GM19238 (cell line): Measurements from ENCODE around the gene GPRIN1.

Experiments
- DNase-seq: peaks from one replicate; pipeline ENCODE4 v3.0.0; 2011; ENCODE audit warnings: low spot score; ENCODE audit not compliant: insufficient read length

GPRIN1 gene

DNA sequence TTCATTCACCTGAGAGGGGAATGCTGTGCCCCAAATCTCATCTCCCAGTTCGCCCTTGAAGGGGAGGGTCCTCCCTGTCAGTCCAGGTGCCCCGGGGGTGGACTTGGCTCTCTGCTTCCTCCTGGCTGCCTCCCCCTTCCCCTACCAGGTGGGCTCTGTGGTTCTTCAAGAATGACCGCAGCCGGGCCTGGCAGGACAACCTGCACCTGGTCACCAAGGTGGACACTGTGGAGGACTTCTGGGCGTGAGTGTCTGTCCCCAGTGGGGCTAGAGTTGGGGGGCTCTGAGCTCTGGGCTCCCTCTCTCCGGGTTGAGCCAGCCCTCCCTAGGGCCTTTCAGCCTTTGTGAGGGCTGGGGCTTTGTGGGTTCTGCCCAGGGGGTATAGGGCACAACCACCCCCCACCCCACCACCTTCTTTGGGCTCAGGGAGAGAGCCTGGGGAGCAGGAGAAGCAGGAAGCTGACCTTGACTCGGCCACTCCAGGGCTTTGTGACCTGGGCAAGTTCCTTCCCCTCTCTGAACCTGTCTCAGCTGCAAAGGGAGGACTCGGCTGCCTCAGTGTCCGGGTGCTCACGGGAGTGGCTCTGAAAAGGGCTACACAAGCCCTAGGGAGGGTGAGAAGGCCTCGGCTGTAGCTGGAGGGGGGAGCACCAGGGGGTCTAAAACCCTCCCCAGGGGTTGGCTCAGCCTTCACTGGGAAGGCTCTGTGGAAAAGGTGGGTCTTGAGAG, 33.7 kb upstream of the GPRIN1 start:
- DNase-seq, result no peak

DNA sequence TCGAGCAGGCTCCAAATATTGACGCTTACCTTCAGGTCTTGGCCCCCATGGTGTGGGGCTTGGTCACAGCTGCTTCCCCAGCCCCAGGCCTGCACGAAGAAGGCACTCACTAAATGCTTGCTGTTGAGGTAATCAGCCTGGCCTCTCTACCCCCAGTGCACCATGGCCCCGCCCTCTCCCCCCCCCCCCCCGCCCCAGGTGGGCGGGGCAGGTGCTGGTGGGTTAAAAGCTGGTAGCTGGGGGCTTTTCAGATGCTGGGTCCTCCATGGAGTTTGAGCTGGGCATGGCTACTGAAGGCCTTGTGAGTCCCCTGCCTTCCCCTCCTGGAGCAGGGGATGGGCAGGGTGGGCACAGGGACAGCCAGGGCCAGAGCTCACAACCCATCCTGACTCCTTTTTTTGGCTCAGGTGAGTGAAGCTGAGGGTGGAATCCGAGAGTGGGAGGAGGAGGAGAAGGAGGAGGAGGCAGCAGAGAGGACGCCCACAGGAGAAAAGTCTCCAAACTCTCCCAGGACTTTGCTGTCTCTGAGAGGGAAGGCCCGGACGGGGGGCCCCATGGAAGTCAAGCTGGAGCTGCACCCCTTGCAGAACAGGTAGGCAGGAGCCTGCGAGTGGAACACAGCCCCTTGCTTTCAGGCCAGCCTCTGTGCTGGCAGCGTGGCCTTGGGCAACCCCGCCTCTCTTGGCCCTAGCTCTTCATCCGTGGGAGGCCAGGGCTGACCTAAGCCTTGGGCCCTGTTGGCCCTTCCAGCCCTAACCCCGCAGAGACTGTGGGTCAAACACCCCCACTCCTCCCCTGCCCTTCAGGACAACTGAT, 32.9 kb upstream of the GPRIN1 start:
- no peak for DNase-seq

DNA sequence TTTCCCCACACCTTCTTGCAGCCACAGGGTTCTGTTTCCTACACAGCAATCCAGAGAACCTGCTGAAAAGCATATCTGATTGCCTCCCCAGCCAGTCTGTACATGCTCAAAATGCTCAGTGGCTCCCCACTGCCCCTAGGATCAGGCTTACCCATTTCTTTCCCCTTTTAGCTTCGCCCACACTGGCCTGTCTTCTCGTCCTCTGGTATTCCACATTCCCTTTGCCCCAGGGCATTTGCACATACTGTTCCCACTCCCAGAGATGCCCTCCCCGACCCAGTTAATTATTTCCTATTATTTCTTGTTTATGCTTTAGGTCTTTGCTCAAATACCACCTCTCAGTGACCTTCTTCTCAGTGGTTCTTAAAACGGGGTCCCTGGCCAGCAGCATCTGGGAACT, 30.7 kb upstream of the GPRIN1 start:
- no peak for DNase-seq

DNA sequence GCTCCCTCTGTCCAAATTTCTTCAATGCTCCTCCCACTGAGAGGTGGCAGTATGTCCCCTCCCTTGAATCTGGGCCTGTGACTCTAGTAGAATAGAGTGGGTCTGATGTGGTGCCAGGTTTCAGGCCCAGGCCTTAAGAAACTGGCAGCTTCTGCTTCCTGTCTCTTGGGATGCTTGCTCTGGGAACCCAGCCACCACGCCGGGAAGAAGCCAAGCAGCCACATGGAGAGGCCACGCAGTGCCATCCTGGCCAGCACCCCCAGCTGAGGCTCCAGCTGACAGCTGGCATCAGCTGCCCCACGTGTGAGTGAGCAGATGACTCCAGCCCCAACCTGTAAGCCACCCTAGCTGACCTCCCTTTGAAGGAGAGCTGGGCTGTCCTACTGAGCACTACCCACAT, 30.0 kb upstream of the GPRIN1 start:
- DNase-seq, result no peak

DNA sequence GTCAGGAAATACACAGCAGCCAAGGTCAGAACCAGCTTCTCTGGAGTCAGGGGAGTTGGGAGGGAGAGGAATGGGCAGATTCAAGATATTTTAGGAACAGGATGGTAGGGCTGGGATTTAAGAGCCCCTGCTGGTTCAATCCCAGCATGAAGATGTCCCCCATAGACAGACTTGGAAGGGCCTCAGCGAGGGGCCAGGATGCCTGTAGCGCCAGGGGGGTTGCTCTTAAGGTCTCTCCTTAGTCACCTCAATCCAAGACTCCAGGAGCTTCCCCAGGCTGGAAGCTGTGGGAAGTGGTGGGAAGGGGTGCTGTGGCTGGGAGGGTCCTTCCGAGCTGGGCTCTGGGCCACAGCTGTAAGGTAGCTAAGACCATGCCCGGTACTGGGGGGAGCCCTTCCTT, 29.3 kb upstream of the GPRIN1 start:
- DNase-seq, result no peak

DNA sequence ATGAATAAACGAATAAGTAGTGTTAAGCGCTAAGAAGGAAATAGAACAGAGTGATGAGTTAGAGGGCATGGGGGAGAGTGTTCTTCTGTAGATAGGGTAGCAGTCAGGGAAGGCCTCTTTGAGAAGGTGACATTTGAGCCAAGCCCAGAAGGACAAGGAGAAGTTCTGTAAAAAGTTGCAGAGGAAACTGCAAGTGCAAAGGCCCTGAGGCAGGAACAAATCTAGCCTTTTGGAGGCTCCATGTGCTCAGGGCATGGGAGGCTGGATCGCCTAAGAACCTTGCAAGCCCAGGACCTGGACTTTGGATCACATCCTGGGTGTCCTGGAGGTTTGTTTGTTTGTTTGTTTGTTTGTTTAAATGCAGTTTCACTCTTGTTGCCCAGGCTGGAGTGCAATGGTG, 28.5 kb upstream of the GPRIN1 start:
- no peak for DNase-seq

DNA sequence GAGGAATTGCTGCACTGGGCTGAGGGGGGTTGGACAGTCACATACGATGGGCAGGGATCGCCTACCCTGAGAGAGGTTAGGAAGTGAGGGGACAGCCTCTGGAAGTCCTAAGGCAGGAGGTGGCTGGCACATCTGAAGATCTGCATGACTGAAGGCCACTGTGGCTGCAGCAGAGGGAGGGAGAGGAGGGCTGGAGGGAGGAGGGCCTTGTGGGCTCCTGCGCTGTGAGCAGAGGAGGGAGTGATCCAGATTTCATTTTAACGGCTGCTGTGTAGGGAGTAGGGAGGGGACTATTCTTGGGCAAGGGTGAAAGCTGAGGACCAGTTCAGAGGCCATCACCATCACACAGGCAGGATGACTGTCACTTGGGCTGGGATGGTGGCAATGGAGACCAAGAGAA, 27.6 kb upstream of the GPRIN1 start:
- no peak for DNase-seq

DNA sequence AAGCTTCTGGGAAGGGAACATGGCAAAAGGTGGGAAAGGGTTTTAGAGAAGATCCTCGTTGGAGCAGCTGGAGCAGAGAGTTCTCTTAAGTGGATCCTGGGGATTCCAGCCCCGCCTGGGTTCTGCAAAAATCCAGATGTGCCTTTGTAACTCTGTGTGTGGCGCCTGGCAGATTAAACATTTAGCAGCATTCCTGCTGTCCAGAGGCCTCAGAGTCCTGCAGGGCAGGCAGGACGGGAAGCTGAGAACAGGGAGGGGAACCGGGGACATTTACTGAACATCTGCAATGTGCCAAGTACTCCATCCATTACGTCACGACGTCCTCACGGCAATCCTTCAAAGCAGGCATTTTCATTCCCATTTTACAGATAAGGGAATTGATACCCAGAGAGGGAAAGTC, 26.5 kb upstream of the GPRIN1 start:
- DNase-seq, result no peak

DNA sequence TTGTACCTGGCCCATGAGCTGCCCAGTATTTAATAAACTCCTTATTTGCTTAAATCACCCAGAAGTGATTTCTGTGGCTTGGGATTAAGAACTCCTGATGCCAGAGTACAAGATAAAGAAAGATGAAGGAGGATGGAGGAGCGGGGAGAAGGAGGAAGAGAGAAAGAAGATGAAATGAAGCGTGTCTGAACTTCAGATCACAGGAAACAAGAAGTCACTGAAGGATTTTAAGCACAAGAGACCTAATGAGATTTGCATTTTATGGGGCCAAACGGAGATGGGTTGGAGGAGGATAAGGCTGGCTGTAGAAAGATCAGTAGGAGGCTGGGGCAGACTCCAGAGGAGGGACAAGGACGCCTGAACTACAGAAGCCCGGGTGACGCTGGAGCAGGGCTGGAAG, 23.6 kb upstream of the GPRIN1 start:
- no peak for DNase-seq

DNA sequence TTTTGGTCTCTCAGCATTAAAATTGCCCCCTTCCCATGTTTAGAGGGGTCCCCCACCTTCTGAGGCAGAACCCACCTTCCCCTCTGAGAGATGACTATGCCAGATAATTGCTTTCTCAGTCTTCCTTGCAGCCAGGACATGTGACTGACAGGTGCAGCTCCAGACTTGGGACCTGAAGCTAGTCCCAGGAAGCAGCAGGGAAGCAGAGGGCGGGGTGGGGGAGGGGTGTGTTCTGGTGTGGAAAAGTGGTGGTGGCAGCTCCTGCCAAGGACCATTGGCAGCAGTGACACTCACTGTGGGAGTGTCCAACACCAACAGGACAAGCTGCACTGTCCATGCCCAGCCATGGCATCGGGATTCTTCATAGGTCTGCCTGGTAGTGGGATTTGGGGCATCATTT, 22.8 kb upstream of the GPRIN1 start:
- no peak for DNase-seq

DNA sequence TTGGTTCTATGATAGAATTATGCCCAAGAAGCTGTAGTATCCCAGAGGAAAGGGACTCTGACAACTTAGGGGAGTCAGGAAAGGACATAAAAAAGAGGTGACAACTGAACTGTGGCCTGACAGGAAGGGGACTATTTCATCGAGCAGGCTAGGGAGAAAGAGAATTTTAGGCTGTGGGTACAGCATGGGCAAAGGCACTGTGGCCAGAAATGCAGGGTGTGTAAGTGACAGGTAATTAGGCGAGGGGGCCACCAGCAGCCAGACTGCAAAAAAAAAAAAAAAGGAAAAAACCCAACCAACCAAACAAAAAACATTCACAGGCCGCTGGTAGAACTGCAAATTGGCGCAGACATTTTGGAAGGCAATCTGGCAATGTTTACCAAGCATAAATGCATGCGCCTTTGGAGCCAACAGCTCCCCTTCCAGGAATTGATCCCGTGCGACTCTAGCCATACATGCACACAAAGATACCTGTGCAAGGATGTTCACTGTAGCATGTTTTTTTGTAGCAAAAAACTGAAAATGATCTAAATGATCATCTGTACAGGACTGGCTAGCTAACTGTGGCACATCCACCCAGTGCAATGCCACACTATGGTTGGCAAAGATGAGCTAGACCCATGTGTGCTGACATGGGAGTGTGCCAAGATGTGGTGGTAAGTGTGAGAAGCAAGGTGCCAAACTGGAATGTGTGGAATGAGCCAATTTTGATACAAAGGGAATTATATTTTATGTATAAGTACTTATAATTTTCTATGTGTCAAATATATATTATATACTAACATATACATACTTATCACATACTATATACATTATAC, 21.6 kb upstream of the GPRIN1 start:
- no peak for DNase-seq

DNA sequence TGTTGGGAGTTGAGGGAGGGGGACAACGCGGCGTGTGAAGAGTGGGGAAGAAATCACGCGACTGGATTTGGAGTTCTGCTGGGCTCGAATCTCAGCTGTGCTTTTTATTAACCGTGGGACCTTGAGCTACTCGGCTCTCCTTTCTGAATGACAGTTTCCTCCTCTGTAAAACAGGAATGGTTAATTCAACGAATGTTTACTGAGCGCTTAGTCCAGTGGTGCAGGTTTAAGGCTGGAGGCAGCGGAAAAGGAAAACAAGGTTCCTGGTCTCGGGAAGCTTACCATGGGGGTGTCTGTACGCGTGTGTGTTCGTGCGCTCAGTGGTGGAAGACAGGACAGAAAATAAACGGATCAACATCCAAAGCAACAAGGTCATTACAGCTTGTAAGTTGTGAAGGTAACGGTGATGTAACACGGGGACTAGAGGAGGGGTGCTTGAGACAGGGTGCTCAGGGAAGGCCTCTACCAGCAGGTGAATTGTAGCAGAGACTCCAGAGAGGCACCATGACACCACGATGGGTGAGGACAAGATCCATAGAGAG, 20.8 kb upstream of the GPRIN1 start:
- no peak for DNase-seq

DNA sequence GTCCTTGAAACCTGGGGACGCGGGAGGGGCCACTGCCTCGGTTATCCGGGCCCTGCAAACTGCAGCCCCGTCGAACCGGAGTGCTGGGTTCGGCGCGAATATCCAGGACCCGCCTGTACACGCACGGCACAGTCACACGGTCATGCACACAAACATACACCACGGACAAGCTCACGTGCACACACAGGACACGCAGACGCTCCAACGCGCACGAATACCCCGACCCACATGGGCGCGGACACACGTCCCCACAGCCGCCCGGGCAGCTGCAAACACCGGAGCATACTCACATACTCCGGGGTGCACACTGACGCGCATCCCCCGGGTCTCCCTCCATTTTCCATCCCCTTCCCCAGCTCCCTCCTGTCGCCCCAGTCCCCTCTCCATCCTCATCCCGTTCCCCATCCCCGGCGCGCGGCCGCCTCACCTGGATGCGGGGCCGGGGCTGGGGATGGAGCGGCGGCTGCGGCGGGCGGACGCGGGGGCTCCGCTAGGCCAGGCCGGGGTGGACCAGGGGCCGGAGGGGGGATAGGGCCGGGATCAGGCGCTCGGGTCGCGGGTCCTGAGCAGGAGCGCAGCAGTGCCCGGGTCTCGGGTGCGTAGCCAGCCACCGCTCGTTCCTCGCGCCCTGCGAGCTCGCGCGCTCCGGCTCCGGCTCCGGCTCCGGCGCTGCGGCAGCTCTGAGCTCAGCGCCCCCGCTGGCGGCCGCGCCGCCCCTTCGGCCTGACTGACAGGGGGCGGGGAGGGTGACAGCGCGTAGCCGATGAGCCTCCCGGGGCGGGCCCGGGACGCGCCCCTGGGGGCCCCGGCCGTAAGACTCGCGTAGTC, 20.1 kb upstream of the GPRIN1 start, which contains the start of the genes EIF4E1B and SNCB:
Gene EIF4E1B, plus strand, starts transcription at position 823 of the 828 bp plus-strand sequence. CDS start 12,113 bp downstream, outside the sequence.
Gene SNCB, minus strand, starts transcription at position 682 of the 828 bp plus-strand sequence. CDS start 880 bp downstream, outside the sequence.
- DNase-seq, result peak; percentile 71

DNA sequence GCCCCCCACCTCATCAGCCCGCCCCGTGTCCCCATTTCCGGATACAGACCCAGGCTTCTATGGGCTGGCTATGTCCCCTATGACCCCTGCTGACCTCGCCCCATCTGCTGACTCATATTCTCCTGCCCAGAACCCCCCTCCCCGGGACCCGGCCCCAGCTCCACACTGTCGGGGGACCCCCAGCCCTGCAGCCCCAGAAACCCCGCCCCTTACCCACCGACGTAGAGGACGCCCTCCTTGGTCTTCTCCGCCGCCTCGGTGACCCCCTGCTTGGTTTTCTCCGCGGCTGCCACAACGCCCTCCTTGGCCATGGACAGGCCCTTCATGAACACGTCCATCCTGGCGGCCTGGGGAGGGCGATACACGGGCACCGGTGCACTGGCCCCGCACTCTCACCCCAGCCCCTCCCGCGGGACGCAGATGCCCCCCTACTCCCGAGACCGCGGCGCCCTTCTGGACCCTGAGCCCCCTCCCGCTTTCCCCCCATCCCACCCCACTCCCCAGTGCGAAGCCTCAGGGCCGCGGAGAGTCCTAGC, 19.4 kb upstream of the GPRIN1 start:
- DNase-seq, result no peak

DNA sequence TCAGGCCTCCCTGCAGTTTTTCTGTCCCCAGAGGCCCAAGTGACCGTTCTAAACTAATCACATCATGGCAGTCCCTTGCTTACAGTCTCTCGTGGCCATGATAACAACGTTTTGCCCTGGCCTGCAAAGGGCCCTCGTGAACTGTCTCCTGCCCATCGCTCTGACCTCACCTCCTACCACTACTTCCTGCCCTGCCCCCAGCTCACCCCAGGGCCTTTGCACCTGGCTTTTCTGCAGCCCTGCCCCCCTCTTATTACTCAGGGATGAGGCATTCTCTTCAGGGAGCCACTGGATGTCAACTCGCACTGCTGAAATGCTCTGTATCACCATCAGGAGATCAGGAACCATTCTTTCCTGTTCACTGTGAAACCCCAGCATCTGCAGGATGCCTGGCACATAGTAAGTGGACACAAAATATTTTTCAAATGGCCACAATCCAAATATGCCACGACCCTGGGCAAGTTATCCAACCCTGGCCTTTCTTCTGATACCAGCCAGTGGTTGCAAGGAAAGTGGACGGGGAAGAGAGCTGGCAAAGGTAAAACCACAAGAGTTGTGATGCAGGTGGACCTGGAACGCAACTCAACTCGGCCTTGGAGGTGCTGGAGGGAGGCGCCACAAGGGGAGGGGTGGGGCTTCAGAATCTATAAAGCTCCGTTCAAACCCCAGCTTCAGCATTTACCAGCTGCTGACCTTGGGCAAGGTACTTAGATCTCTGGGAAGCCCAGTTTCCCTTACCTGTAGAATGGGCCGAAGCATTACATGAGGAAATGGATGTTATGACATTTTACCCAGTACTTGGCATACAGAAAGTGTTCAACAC, 18.7 kb upstream of the GPRIN1 start:
- DNase-seq, result no peak

DNA sequence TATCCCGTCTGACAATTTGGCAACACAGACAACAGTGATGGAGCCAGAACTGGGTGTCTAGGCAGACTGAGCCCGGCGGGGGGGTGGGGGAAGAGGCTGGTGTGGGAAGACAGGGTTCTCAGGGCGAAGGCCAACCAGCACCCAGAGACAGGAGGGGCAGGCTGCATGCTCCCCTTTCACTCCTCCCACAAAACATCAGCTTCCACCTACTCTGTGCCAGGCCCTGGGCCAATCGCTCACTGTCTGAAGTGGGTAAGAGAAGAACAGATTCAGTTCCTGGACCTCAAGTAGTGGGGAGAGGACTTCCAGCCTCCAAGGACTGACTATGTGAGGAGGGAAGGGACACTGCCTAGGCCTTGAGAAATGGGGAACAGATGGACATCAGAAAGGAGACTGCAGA, 17.6 kb upstream of the GPRIN1 start:
- no peak for DNase-seq

DNA sequence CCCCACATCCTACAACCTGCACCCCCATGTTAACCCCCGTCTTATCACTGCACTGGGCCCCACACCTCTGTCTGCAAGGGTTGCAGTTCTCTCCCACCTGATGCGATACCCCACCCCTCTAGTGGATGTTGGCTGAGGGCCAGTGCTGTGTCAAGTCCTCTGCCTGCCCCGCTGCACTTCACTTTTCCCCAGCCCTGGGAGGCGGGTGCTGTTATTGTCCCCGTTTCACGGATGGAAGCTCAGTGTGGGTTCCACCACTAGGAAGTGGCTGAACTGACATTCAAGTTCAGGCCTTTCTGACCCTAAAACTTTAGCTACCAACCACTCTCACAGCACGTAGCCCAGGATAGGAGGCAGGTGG, 16.9 kb upstream of the GPRIN1 start:
- DNase-seq, result no peak

DNA sequence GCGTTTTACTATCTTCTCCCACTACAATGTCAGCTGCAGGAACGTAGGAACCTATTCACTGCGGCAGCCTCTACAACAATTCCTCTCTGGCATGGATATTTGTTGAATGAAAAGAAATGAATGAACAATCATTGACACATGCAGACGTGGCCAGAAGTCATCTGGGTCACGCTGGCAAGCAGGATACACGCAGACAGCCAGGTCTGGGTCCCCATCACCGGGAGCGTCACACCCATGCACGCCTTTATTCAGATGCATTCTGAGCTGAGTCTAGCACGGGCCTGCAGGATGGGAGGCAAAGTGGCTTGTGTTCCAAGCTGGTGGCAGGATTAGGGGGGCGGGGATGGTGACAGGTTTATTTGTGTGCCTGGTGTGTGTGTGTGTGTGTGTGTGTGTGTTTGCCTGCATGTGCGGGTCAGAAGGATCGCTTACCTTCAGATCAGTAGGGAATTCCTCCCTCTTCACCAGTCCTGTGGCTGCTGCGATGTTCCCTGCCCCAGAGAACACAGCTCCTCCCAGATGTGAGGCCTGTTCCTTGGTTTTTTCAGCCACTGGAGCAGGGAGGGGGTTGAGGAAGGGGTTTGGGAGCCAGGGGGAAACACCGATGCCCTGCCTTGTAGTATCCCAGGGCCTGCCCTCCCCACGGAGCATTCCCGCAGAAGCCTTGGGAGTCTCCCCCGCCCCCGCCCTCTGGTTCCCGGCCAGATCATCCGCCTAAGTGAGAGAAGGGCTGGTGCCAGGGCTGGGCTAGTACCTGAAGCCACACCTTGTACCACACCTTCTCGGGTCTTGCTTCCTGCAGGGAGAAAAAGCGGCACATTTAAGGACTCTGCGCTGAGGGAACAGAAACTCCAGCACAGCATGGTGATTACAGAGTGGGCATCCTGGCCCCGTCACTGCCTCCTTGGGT, 16.3 kb upstream of the GPRIN1 start:
- no peak for DNase-seq

DNA sequence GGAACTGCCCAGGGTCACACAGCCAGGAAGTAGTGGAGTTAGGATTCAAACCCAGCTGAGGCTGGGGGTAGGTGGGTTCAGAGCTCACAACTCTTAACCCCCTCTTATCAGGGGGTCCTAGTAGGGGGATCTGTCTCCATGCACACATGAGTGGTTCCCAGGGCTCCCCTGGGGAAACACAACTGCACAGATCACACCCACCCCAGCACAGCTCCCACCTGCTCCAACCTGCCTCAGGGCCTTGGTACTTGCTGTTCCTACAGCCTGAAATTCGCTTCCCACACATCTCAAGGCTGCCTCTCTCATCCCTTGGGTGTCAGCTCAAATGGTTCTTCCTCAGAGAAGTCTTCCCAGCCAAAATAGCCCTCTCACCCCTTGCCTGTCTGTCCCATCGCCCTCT, 15.6 kb upstream of the GPRIN1 start:
- DNase-seq, result no peak
